B cell (primary cell): ENCODE results near the gene RAE1.

Experiments used
- EZH2 ChIP-seq: IDR thresholded peaks from 2 replicates; pipeline ENCODE4 v1.6.1; 2012; ENCODE audit warnings: borderline replicate concordance, low read depth, mild to moderate bottlenecking, moderate library complexity, low read length; ENCODE audit not compliant: insufficient read depth, poor library complexity, severe bottlenecking
- TF ChIP-seq, protein P1 (sequence below): fragments of 200-600 bp; IDR thresholded peaks from one replicate; pipeline ENCODE4 v1.8.0; 2022; ENCODE audit warnings: antibody characterized with exemption, mild to moderate bottlenecking

GRCh38 chr20:57372157-57372556 is 21.1 kb downstream of the RAE1 start:
- TF ChIP-seq, protein P1, sequence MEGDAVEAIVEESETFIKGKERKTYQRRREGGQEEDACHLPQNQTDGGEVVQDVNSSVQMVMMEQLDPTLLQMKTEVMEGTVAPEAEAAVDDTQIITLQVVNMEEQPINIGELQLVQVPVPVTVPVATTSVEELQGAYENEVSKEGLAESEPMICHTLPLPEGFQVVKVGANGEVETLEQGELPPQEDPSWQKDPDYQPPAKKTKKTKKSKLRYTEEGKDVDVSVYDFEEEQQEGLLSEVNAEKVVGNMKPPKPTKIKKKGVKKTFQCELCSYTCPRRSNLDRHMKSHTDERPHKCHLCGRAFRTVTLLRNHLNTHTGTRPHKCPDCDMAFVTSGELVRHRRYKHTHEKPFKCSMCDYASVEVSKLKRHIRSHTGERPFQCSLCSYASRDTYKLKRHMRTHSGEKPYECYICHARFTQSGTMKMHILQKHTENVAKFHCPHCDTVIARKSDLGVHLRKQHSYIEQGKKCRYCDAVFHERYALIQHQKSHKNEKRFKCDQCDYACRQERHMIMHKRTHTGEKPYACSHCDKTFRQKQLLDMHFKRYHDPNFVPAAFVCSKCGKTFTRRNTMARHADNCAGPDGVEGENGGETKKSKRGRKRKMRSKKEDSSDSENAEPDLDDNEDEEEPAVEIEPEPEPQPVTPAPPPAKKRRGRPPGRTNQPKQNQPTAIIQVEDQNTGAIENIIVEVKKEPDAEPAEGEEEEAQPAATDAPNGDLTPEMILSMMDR = no peak
- TF ChIP-seq EZH2 = no peak
